ENCODE results near the gene TFR2.

The TFR2 gene

GRCh38 chr7:100654908-100655831 lies 13.8 kb upstream of the TFR2 start:
- no peak for DNase-seq

DNA sequence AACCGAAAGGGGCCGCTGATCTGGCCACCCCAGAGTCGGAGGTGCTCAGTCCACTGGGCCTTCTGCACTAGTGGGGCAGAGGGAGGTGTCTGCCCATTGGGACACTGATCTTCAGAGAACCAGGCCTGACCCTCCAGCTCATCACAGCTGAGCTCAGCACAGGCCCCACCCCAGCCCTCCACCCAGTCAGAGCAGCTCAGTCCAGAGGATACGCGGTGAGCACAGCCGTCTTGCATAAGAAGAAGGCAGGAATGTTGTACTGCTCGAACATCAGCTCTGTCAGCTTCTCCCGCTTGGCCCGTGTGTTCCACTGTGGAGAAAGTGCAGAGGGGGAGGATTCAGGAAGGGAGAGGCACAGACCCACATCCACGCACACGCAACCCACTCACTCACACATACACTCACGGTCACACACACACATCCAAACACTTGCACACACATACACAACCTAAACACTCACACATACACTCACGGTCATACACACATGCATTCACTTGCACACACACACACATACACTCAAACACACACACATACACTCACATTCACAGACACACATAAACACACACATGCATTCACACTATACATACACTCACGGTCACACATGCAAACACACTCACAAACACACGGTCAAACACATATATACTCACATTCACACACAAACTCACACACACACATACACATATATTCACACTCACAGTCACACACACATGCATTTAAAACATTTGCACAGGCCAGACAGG lies 8.6 kb upstream of the TFR2 start:
- DNase-seq, result no peak

DNA sequence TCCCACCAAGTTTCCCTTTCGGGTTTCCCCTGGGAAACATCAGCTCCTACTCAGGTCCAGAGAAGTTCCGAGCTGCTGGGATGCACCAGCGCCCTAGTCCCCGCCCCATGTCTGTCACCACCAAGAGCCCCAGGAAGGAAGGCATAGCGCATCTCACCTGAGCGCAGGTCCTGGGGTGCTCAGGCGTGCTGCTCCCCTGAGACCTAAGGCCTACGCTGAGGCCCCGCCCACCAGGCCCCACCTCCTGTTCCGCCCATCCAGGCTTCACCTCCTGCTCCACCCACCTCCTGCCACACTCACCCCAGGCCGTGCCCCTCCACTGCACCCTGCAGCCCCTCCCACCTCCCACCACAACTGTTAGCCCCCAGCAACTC lies 1.2 kb upstream of the TFR2 start:
- DNase-seq, result no peak

DNA sequence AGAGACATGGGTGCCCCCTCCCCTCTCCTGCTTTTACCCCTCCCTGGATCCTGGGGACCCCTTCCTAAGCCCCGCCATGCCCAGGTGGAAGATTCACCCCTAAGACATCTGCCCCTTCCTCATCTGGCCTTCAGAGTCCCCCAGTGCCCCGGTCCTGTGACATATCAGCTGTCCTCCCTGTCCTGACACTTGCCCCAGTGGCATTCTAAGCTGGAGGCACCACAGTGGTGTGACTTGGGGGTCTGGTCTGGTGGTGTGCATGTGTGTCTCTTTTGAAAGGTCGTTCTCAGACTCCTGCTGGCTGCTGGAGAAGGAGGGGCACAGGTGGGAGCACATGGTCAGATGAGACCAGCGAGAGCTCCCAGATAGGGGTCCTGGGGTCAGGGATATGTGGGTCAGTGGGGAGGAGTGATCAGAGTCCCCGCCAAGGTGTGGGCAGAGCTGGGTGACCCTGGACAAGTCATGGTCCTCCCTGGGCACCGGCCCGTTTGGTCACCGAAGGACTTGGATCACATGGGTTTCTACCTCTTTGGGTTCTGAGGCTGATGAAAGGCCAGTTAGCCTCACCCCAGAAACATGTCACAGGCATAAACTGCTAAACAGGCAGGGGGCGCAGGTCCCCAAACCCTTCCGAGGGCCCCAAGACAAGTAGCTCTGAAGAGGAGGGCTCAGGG lies 645 bp upstream of the TFR2 start:
- DNase-seq, result no peak

- DNase-seq, result no peak
Measured at GRCh38 chr7:100640517-100641440, 573 bp downstream of the TFR2 start.

GRCh38 chr7:100639995-100640516 lies 1.3 kb downstream of the TFR2 start:
- no peak for DNase-seq

DNA sequence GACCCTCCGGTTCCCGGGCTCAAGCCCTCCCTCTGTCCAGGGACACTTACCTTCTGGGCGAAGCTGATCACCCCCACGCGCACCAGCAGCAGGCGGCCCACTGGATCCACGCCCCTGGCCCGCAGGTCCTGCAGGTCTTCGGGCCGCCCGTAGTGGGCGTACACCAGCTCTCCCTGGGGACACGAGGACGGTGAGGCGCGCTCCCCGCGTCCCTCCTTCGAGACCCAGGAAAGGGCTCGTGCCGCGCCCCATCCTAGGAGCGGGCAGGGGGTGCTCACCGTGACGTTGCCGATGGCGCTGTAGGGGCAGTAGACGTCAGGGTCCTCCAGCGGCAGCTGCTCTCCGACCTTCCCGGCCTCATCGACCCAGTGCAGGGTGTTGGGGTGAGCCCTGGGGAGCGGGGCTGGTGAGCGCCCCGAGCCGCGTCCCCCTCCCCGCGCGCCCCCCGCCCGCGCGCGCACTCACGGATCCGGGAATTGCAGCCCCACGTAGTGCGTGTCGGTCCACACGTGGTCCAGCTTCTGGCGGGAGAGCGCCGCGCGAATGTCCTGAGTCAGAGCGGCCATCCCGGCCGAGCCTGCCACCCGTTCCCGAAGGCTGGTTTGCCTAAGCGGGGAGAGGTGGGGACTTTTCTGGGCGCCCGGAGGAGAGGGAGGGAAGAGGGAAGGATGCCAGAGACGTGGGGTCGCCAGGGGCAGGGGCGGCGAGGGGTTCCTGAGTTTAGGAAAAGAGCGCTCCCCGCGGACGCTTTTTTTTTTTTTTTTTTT lies 8.2 kb downstream of the TFR2 start:
- no peak for DNase-seq

GRCh38 chr7:100630066-100630465 lies 11.3 kb downstream of the TFR2 start:
- DNase-seq, result no peak

GRCh38 chr7:100629117-100629716 lies 12.1 kb downstream of the TFR2 start:
- DNase-seq, result no peak

GRCh38 chr7:100627238-100627549 lies 14.2 kb downstream of the TFR2 start:
- no peak for DNase-seq

DNA sequence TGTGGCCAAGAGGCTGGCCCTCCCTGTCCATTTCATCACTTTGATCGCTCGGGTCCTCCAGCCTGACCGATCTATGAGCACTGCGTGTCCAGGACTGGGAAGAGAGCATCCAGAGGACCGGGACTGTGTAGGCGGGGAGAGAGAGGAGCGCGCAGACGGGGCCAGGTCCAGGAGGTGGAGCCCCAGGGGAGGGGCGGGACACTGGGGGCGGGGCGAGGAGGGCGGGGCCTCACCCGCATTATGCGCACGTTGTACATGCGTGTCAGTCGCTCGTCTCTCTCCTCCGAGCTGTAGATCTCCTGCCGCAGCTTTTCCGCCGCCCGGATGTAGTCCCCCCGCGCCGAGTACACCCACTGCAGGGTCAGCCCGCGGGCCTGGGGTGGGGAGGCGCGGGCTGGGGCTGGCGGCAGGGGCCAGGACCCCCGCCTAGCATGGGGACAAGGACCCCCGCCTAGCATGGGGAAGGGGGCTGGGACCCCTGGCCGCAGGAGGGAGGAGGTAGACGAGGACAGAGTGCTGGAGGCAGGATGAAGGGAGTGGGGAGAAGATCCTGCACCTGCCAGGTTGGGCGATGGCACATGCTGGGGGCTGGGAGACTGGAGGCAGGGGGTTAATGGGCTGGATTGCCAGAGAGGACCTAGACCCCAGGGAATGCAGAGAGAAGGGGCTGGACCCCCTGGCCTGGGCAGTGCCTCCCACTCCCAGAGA lies 14.7 kb downstream of the TFR2 start:
- DNase-seq, result peak; percentile 4 to 29

DNA sequence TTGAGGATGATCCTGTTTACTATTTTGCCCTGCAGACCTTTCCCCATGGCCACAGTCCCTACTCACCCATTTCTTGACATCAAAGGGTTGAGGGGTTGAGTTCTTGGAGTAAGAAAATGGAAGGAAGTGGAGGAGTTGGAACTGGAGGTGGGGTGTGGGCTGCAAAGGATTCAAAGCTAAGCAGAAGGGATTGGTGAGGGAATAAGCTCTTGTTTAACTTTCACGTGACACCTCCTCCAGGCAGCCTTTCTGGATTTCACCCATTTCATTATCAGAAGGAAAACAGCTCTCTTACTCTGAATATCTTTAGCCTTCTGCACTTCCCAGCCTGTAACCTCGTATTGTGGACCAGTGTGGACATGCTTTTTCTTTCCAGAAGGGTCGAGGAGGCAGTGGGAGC lies 15.3 kb downstream of the TFR2 start:
- DNase-seq, result no peak

DNA sequence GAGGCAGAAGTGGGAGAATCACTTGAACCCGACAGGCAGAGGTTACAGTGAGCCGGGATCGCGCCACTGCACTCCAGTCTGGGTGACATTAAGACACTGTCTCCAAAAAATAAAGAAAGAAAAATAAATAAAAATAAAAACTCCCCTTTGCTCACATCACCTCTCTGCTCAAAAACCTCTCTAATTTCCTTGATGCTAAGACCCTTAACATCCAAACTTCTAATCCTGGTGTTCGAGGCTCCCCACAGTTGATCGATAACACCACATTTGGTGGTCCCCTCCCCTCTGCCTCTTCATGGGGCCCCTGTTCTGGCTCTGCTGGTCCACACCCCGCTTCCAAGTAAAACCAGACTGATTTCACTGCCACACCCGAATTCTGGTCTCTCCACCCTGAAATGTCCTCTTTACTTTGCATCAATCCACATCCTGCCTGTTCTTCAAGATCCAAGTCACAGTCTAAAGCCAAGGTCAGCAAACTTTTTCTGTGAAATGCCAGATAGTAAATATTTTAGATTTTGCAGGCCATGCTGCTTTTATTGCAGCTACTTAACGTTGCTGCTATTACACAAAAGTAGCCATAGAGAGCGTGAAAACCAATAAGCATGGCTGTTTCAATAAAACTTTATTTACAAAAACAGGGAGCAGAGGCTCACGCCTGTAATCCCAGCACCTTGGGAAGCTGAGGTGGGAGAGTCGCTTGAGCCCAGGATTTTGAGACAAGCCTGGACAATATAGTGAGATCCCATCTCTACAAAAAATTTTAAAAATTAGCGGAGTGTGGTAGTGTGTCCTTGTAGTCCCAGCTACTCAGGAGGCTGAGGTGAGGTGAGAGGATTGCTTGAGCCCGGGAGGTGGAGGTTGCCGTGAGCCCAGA lies 17.2 kb downstream of the TFR2 start:
- no peak for DNase-seq

GRCh38 chr7:100621554-100621953 lies 19.8 kb downstream of the TFR2 start:
- DNase-seq, result no peak

GRCh38 chr7:100620804-100621203 lies 20.5 kb downstream of the TFR2 start:
- no peak for DNase-seq

DNA sequence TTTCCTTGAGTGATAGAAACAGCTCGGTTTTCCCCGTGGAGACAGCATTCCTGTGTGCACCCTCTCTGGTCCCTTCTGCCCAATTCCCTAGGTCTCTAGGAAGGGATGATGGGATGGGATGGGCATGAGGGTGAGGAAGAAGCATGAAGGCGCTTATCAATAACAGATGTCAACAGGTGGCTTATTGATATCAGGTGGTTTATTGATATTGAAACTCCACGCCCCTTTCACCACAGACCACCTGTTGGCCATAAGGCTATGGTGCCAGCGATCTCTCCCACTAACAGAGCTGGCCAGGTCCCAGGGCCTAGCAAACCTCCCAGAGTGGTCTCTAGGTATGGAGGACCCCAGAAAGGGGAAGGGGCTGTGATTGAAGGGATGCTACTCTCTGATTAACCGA lies 21.1 kb downstream of the TFR2 start:
- no peak for DNase-seq

DNA sequence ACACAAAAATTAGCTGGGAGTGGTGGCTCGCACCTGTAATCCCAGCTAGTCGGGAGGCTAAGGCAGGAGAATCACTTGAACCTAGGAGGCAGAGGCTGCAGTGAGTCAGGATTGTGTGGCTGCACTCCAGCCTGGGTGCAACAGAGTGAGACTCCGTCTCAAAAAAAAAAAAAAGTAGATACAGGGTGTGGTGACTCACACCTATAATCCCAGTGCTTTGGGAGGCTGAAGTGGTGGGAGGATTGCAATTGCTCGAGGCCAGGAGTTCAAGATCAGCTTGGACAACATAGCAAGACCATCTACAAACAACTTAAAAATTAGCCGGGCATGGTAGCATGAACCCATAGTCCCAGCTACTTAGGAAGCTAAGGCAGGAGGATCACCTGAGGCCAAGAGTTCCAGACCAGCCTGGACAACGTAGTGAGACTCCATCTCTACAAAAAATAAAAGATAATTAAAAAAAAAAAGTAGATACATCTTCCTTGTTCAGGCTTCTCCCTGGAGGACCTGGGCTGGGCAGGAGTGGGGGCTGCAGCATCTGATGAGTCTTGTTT lies 27.0 kb downstream of the TFR2 start:
- no peak for DNase-seq

- no peak for DNase-seq
Measured at GRCh38 chr7:100613412-100614175, 27.8 kb downstream of the TFR2 start.
